MM.1S (cell line): ENCODE data around the gene WASL.
"Not testable (repeated sequence)": the region's sequence is repeated elsewhere in the genome, so short reads cannot be mapped to it uniquely, and the experiment has no call there.

Source experiments
- DNase-seq: peaks from one replicate; pipeline ENCODE4 v3.0.0-alpha.2; 2015
- H2AFZ ChIP-seq: fragments of 300-600 bp; sonication (generic); 2 replicates; pipeline ENCODE4 v1.6.0; 2016; ENCODE audit warnings: antibody characterized with exemption, low read length
- H3F3A ChIP-seq: fragments of 300-600 bp; sonication (generic); 2 replicates; pipeline ENCODE4 v1.6.1; 2016; ENCODE audit warnings: mild to moderate bottlenecking, antibody characterized with exemption, low read length, moderate library complexity, mixed read lengths; ENCODE audit not compliant: insufficient read depth
- H3K27ac ChIP-seq: fragments of 300-600 bp; sonication (generic); 2 replicates; pipeline ENCODE4 v1.5.1; 2016; ENCODE audit warnings: mild to moderate bottlenecking, low read length
- H3K27me3 ChIP-seq: fragments of 300-600 bp; sonication (generic); replicated peaks from 2 replicates; pipeline ENCODE4 v1.6.0; 2016; ENCODE audit warnings: low read length; ENCODE audit not compliant: insufficient read depth
- H3K36me3 ChIP-seq: fragments of 300-600 bp; sonication (generic); replicated peaks from 2 replicates; pipeline ENCODE4 v1.6.1; 2016; ENCODE audit warnings: mild to moderate bottlenecking, low read length, mixed read lengths; ENCODE audit not compliant: insufficient read depth
- H3K4me1 ChIP-seq: fragments of 300-600 bp; sonication (generic); 2 replicates; pipeline ENCODE4 v1.6.1; 2016; ENCODE audit warnings: low read length, mixed read lengths
- H3K4me2 ChIP-seq: fragments of 300-600 bp; sonication (generic); 2 replicates; pipeline ENCODE4 v1.6.0; 2016; ENCODE audit warnings: low read depth, low read length
- H3K4me3 ChIP-seq: fragments of 300-600 bp; sonication (generic); 2 replicates; pipeline ENCODE4 v1.5.1; 2016; ENCODE audit warnings: low read length, mixed read lengths
- H3K79me2 ChIP-seq: fragments of 300-600 bp; sonication (generic); 2 replicates; pipeline ENCODE4 v1.6.1; 2016; ENCODE audit warnings: mixed run types, low read length, mixed read lengths
- H3K9ac ChIP-seq: fragments of 300-600 bp; sonication (generic); 2 replicates; pipeline ENCODE4 v1.6.1; 2016; ENCODE audit warnings: low read length, mixed read lengths
- H3K9me2 ChIP-seq: fragments of 300-600 bp; sonication (generic); replicated peaks from 2 replicates; pipeline ENCODE4 v1.6.1; 2016; ENCODE audit warnings: mild to moderate bottlenecking, low read length, mixed read lengths; ENCODE audit not compliant: insufficient read depth
- H3K9me3 ChIP-seq: fragments of 300-600 bp; sonication (generic); replicated peaks from 2 replicates; pipeline ENCODE4 v1.6.1; 2016; ENCODE audit warnings: mild to moderate bottlenecking, low read length, mixed read lengths; ENCODE audit not compliant: insufficient read depth
- H4K20me1 ChIP-seq: fragments of 300-600 bp; sonication (generic); 2 replicates; pipeline ENCODE4 v1.6.1; 2016; ENCODE audit warnings: mild to moderate bottlenecking, low read length, moderate library complexity, mixed read lengths; ENCODE audit not compliant: insufficient read depth
- EZH2 ChIP-seq: fragments of 300-600 bp; sonication (generic); optimal IDR thresholded peaks from 2 replicates; pipeline ENCODE3; 2017; ENCODE audit warnings: low read depth, mild to moderate bottlenecking, antibody characterized with exemption, low read length, mixed read lengths
- EZH2phosphoT487 ChIP-seq: fragments of 300-600 bp; sonication (generic); IDR thresholded peaks from 2 replicates; pipeline ENCODE4 v1.6.1; 2018; ENCODE audit warnings: antibody characterized with exemption, low read length
- TF ChIP-seq, protein P1 (sequence below): fragments of 300-600 bp; sonication (generic); IDR thresholded peaks from 2 replicates; pipeline ENCODE4 v1.5.1; 2016; ENCODE audit warnings: antibody characterized with exemption, low read length, mixed read lengths

Gene WASL

DNA sequence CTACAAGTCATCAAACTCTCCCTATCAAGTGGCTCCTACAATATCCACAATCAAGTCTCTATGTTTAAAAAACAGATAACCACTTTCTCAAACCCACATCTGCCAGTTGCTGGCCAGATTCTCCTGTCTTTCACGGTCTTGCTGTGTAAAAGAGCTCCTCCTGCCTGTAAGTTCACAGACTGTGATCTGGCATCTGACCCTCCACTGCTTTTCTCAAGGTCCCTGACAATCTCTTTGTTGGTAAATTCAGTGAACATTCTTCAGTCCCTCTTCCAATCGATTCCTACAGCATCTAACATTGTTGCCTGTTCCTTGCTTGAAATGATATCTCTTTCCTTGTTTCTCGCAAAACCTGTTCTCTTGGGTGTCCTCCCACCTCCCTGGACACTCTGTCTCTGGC lies 111.6 kb downstream of the WASL start:
- H3K9ac ChIP-seq = no peak overlapping the region
- H3K4me2 ChIP-seq = no peak overlapping the region
- TF ChIP-seq EZH2phosphoT487 (no peak), EZH2 (no peak)
- TF ChIP-seq, protein P1, sequence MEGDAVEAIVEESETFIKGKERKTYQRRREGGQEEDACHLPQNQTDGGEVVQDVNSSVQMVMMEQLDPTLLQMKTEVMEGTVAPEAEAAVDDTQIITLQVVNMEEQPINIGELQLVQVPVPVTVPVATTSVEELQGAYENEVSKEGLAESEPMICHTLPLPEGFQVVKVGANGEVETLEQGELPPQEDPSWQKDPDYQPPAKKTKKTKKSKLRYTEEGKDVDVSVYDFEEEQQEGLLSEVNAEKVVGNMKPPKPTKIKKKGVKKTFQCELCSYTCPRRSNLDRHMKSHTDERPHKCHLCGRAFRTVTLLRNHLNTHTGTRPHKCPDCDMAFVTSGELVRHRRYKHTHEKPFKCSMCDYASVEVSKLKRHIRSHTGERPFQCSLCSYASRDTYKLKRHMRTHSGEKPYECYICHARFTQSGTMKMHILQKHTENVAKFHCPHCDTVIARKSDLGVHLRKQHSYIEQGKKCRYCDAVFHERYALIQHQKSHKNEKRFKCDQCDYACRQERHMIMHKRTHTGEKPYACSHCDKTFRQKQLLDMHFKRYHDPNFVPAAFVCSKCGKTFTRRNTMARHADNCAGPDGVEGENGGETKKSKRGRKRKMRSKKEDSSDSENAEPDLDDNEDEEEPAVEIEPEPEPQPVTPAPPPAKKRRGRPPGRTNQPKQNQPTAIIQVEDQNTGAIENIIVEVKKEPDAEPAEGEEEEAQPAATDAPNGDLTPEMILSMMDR = no peak
- H2AFZ ChIP-seq = no peak overlapping the region
- H3K27ac ChIP-seq = no peak overlapping the region
- H3K79me2 ChIP-seq = no peaks in the 10 kb centered on the region
- H3K9me2 ChIP-seq = no peaks in the 10 kb centered on the region
- H3F3A ChIP-seq = no peaks in the 10 kb centered on the region
- H3K9me3 ChIP-seq = no peaks in the 10 kb centered on the region
- H3K36me3 ChIP-seq = no peaks in the 10 kb centered on the region
- H3K27me3 ChIP-seq = no peaks in the 10 kb centered on the region
- H4K20me1 ChIP-seq = no peaks in the 10 kb centered on the region
- H3K4me3 ChIP-seq = no peak overlapping the region
- H3K4me1 ChIP-seq = no peaks in the 10 kb centered on the region
- DNase-seq = no peak

DNA sequence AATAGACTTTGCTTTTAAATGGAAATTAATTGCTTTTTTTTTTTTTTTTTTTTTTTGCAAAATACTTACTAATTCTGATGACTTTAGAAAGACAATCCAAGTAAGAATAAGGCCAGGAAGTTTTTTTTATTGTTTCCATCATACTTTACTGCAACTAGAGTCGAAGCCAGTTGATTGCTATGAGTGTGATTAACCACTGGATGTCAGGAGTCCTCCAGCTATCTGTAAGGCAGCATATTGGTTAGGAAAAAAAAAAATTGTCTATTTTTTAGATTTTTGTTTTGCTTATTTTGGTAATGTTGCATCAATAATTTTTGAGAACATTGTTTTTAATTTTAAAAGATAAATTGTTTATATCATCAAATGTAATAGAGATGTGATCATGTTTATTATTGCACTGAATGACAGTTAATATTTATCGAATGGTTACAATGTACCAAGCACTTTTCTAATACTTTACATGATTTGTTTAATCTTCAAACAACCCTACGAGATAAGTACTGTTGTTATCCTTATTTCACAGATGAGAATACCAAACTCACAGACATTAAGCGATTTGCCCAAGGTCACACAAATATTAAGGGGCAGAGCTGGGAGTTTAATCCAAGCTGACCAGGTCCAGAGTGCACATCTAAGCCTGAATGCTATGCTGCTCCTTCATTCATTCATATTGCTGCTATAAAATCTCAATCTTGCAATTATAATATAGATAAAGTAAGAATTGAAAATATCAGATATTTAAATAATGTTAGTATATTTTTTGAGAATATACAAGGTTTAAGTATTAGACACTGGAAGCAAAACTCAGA lies 113.0 kb downstream of the WASL start:
- H3K9me3 ChIP-seq = no peaks in the 10 kb centered on the region
- no peaks in the 10 kb centered on the region for H3K9me2 ChIP-seq
- no peaks in the 10 kb centered on the region for H3K27me3 ChIP-seq
- H3K36me3 ChIP-seq = no peaks in the 10 kb centered on the region
- H3K9ac ChIP-seq = no peak overlapping the region
- H3K4me1 ChIP-seq = no peaks in the 10 kb centered on the region
- no peak overlapping the region for H3K27ac ChIP-seq
- H3K79me2 ChIP-seq = no peaks in the 10 kb centered on the region
- no peaks in the 10 kb centered on the region for H3F3A ChIP-seq
- no peaks in the 10 kb centered on the region for H4K20me1 ChIP-seq
- peak; percentile 21 for DNase-seq
- no peak overlapping the region for H3K4me3 ChIP-seq
- no peak overlapping the region for H2AFZ ChIP-seq
- TF ChIP-seq, protein P1 = peak; percentile 26
- no peak for TF ChIP-seq EZH2
- H3K4me2 ChIP-seq = no peak overlapping the region

DNA sequence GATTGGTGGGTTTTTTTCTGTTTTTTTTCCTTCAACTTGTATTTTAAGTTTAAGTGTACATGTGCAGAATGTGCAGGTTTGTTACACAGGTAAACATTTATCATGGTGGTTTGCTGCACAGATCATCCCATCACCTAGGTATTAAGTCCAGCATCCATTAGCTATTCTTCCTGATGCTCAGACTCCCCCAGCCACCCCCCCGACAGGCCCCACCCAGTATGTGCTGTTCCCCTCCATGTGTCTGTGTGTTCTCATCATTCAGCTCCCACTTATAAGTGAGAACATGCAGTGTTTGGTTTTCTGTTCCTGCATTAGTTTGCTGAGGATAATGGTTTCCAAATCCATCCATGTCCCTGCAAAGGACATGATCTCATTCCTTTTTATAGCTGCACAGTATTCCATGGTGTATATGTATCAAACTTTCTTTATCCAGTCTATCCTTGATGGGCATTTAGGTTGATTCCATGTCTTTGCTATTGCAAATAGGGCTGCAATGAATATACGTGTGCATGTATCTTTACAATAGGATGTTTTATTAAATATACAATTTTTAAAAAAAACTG lies 114.7 kb downstream of the WASL start:
- not testable (repeated sequence) for H3K27ac ChIP-seq, H3K9me2 ChIP-seq, H3K27me3 ChIP-seq, H3K4me1 ChIP-seq, H3K79me2 ChIP-seq, H4K20me1 ChIP-seq, H3K36me3 ChIP-seq, H3F3A ChIP-seq, H2AFZ ChIP-seq, DNase-seq, H3K4me2 ChIP-seq, H3K9me3 ChIP-seq, H3K9ac ChIP-seq, H3K4me3 ChIP-seq

DNA sequence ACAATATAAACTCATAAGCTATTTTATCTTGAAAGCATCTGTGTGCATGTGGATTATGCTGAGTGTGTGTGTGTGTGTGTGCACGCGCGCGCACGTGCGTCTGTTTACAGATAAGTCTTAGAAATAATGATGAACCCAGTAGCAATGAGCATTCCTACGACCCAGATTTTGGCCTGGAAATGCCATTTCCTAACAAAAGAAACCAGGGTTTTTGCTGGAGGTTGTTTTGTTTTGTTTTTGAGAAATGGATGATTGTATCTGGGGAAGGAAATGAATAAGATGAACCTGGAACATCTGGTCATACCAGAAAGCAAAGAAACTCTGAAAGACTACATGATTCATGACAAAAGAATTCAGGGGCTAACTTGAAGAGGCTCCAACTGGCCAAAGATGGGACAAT lies 115.2 kb downstream of the WASL start:
- TF ChIP-seq EZH2phosphoT487 (no peak), EZH2 (no peak)
- TF ChIP-seq, protein P1 = no peak
- no peaks in the 10 kb centered on the region for H3K9me2 ChIP-seq
- H2AFZ ChIP-seq = no peak overlapping the region
- H3K4me1 ChIP-seq = no peaks in the 10 kb centered on the region
- no peak overlapping the region for H3K9ac ChIP-seq
- DNase-seq = no peak
- H3F3A ChIP-seq = no peaks in the 10 kb centered on the region
- H3K4me3 ChIP-seq = no peak overlapping the region
- H4K20me1 ChIP-seq = no peaks in the 10 kb centered on the region
- no peaks in the 10 kb centered on the region for H3K79me2 ChIP-seq
- no peaks in the 10 kb centered on the region for H3K36me3 ChIP-seq
- H3K9me3 ChIP-seq = no peaks in the 10 kb centered on the region
- no peaks in the 10 kb centered on the region for H3K27me3 ChIP-seq
- H3K27ac ChIP-seq = no peak overlapping the region
- no peak overlapping the region for H3K4me2 ChIP-seq
